Chondrocyte (in vitro differentiated cells): Measurements from ENCODE around the gene RGS18. TPM values are rescaled to one million over a fixed set of nuclear protein-coding genes. Genes with fewer than 3 reads are reported as not detected.
A peak's percentile ranks its signal among the peaks of the same experiment; 100 is the strongest.

Experiments
- DNase-seq: peaks from one replicate; pipeline ENCODE4 v3.0.0; 2021; ENCODE audit warnings: mixed read lengths, low spot score
- H3K27ac Mint-ChIP-seq: one replicate; pipeline ENCODE4 v1.8.0; 2021; ENCODE audit warnings: mild to moderate bottlenecking, moderate library complexity, mixed read lengths; ENCODE audit not compliant: unreplicated experiment
- H3K27me3 Mint-ChIP-seq: 2 replicates; pipeline ENCODE4 v1.8.0; 2021; ENCODE audit warnings: low read depth, mixed read lengths
- H3K36me3 Mint-ChIP-seq: 2 replicates; pipeline ENCODE4 v1.8.0; 2021; ENCODE audit warnings: low read depth, mixed read lengths
- H3K4me1 Mint-ChIP-seq: 2 replicates; pipeline ENCODE4 v1.8.0; 2021; ENCODE audit warnings: low read depth, mild to moderate bottlenecking, mixed read lengths
- H3K4me3 Mint-ChIP-seq: one replicate; pipeline ENCODE4 v1.8.0; 2021; ENCODE audit warnings: mild to moderate bottlenecking, moderate library complexity, mixed read lengths; ENCODE audit not compliant: unreplicated experiment
- H3K9me3 Mint-ChIP-seq: 2 replicates; pipeline ENCODE4 v1.8.0; 2021; ENCODE audit warnings: low read depth, mixed read lengths
- CTCF ChIP-seq: fragments of 200-600 bp; sonication (generic); IDR thresholded peaks from 2 replicates; pipeline ENCODE4 v1.5.0; 2021; ENCODE audit warnings: antibody characterized with exemption, mild to moderate bottlenecking, moderate library complexity
- total RNA-seq: library from RNA; stranded (reverse); gene quantifications from 3 replicates; pipeline ENCODE4 v1.2.1, GENCODE V29; 2021

The RGS18 gene
- total RNA-seq, 1 donor from 2014 or later = not detected

DNA sequence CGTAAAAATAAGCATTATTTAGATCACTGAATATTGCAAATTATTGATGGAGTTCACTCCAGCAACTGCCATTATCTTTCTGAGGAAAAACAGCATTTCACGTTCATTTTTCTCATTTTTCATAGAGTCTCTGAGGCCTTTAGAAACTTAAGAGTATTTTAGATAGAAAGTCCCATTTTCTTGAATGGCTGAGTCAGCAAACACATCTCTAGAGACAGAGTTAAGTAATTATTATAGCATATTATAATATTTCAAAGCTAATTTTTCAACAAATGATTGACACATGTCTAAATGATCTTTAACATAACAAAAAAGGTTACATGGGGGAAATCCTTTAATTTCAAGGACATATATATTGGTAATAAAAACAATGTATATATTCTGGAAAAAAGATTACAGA is 31.8 kb downstream of the RGS18 start:
- Mint-ChIP-seq H3K4me1 (no peaks in the 10 kb centered on the region), H3K27me3 (peaks cover 4% of the 10 kb centered on the region), H3K36me3 (no peaks in the 10 kb centered on the region), H3K9me3 (no peaks in the 10 kb centered on the region), H3K4me3 (no peak overlapping the region), H3K27ac (no peak overlapping the region)
- no peak for DNase-seq
- TF ChIP-seq CTCF = no peak

- H3K27ac Mint-ChIP-seq = no peak overlapping the region
- no peaks in the 10 kb centered on the region for H3K4me1 Mint-ChIP-seq
- no peaks in the 10 kb centered on the region for H3K36me3 Mint-ChIP-seq
- H3K27me3 Mint-ChIP-seq = peaks cover 6% of the 10 kb centered on the region
- peaks cover 12% of the 10 kb centered on the region for H3K9me3 Mint-ChIP-seq
- H3K4me3 Mint-ChIP-seq = no peak overlapping the region
- TF ChIP-seq CTCF = no peak
- peak; percentile 42 for DNase-seq
Observed at GRCh38 chr1:192201303-192201702, 43.0 kb downstream of the RGS18 start.

DNA sequence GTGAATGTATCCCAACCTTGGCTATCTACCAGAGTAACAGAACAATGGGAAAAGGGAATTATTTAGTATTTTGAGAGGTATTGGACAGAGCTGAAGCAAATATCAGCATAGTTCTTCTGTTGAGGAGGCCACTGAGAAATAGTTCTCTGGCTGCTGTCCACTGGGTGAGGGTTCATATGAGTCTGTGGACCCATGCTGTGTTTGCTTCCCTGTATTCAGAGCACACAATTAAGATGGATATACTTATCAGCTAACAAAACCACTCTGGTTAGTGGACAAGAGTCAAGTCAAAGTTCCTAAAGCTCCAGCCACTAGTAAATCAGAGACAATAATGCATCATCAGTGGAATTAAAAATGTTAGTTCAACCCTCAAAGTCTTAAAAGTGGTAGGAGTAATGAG is 66.1 kb downstream of the RGS18 start:
- Mint-ChIP-seq H3K4me1 (peaks cover 9% of the 10 kb centered on the region), H3K27ac (no peak overlapping the region), H3K36me3 (peaks cover 1% of the 10 kb centered on the region), H3K27me3 (no peaks in the 10 kb centered on the region), H3K4me3 (no peak overlapping the region), H3K9me3 (peaks cover 26% of the 10 kb centered on the region)
- DNase-seq = no peak
- TF ChIP-seq CTCF = no peak

GRCh38 chr1:192224846-192225245 is 66.6 kb downstream of the RGS18 start:
- TF ChIP-seq CTCF = no peak
- Mint-ChIP-seq H3K4me3 (no peak overlapping the region), H3K9me3 (peaks cover 26% of the 10 kb centered on the region), H3K27ac (no peak overlapping the region), H3K36me3 (peaks cover 1% of the 10 kb centered on the region), H3K27me3 (no peaks in the 10 kb centered on the region), H3K4me1 (peaks cover 9% of the 10 kb centered on the region)
- DNase-seq = no peak

- no peak for DNase-seq
- peaks cover 1% of the 10 kb centered on the region for H3K36me3 Mint-ChIP-seq
- no peaks in the 10 kb centered on the region for H3K27me3 Mint-ChIP-seq
- H3K4me3 Mint-ChIP-seq = no peak overlapping the region
- no peak for TF ChIP-seq CTCF
- peaks cover 26% of the 10 kb centered on the region for H3K9me3 Mint-ChIP-seq
- peaks cover 9% of the 10 kb centered on the region for H3K4me1 Mint-ChIP-seq
- H3K27ac Mint-ChIP-seq = no peak overlapping the region
Observed at GRCh38 chr1:192225266-192225665, 67.0 kb downstream of the RGS18 start.
